HepG2 (cell line): Measurements from ENCODE around the gene C5AR2. TPM values are rescaled to one million over a fixed set of nuclear protein-coding genes. Genes with fewer than 3 reads are reported as not detected.

ENCODE experiments used
- ATAC-seq: fragments of 200-7000 bp; cut with Tn5 transposase; 3 replicates; pipeline ENCODE4 v1.9.1; 2020; ENCODE audit warnings: mild to moderate bottlenecking, moderate library complexity
- BruUV-seq: library from RNA; stranded (reverse); fragments of 400-500 nt; replicated peaks from 2 replicates; lab custom pipeline; 2021; lab: Mats Ljungman, UMichigan
- CTCF ChIA-PET: fragments of 300-600 bp; formaldehyde crosslinking; extraction: SDS; loops from one replicate; lab custom pipeline; 2021; ENCODE audit warnings: low total read pairs, inconsistent platforms, low intra/inter-chr PET ratio; lab: Yijun Ruan, JAX
- POLR2A ChIA-PET: fragments of 350-600 bp; sonication (Branson Sonifier 250); formaldehyde crosslinking; loops from one replicate; lab custom pipeline; 2020; ENCODE audit warnings: antibody characterized with exemption, inconsistent platforms; lab: Yijun Ruan, JAX
- DNase-seq: peaks from one replicate; pipeline ENCODE4 v3.0.0-alpha.2; 2015; ENCODE audit warnings: low spot score
- FAIRE-seq: peaks from 3 replicates; lab custom pipeline; 2011; peaks lifted over from hg19 to GRCh38; lab: Jason Lieb, UNC
- H2AFZ ChIP-seq: one replicate; pipeline ENCODE4 v1.6.1; 2011; ENCODE audit warnings: low read length, inconsistent platforms
- H3K27ac ChIP-seq: fragments of 300-600 bp; 3 replicates; pipeline ENCODE4 v1.8.0; 2011; ENCODE audit warnings: mixed run types, mild to moderate bottlenecking, mixed read lengths, low read length, inconsistent platforms; ENCODE audit not compliant: insufficient read depth; ENCODE audit errors: extremely low read length
- H3K27me3 ChIP-seq, 2 experiments: fragments of 200-600 bp in 1 of 2; 2 replicates in 1 of 2; 3 replicates in 1 of 2; pipeline versions ENCODE4 v1.6.0 to v1.8.0; 2011; ENCODE audit warnings: low read length in 2 of 2, mild to moderate bottlenecking in 2 of 2, moderate library complexity in 2 of 2, inconsistent platforms in 1 of 2; ENCODE audit not compliant: insufficient read depth in 2 of 2, control insufficient read depth in 1 of 2
- H3K36me3 ChIP-seq, 2 experiments: fragments of 200-600 bp in 1 of 2; replicated peaks in 1 of 2; 2 replicates in 1 of 2; 3 replicates in 1 of 2; pipeline versions ENCODE4 v1.5.1 to v1.8.0; 2011; ENCODE audit warnings: low read length in 2 of 2, inconsistent platforms in 1 of 2; ENCODE audit not compliant: insufficient read depth in 2 of 2, control insufficient read depth in 1 of 2
- H3K4me1 ChIP-seq: 2 replicates; pipeline ENCODE4 v1.5.1; 2012; ENCODE audit warnings: low read length, inconsistent platforms; ENCODE audit not compliant: insufficient read depth
- H3K4me2 ChIP-seq: 2 replicates; pipeline ENCODE4 v1.6.0; 2011; ENCODE audit warnings: low read depth, low read length, inconsistent platforms
- H3K4me3 ChIP-seq, 3 experiments: fragments of 200-600 bp in 1 of 3; sonication (generic), shearing (Covaris generic) in 1 of 3; replicated peaks in 1 of 3; 2 replicates each; pipeline ENCODE4 v1.5.1; 2011 to 2016; ENCODE audit warnings: low read length in 3 of 3, inconsistent platforms in 2 of 3, low read depth in 2 of 3, mild to moderate bottlenecking in 2 of 3, control low read depth in 1 of 3, mixed read lengths in 1 of 3; ENCODE audit not compliant: insufficient read depth in 1 of 3
- H3K79me2 ChIP-seq: one replicate; pipeline ENCODE4 v1.6.1; 2011; ENCODE audit warnings: low read length, inconsistent platforms; ENCODE audit not compliant: insufficient read depth
- H3K9ac ChIP-seq: 2 replicates; pipeline ENCODE4 v1.6.0; 2011; ENCODE audit warnings: mild to moderate bottlenecking, low read depth, low read length, inconsistent platforms; ENCODE audit not compliant: insufficient read depth
- H3K9me3 ChIP-seq: 2 replicates; pipeline ENCODE4 v1.5.1; 2012; ENCODE audit warnings: mild to moderate bottlenecking, low read length
- H4K20me1 ChIP-seq: 2 replicates; pipeline ENCODE4 v1.6.0; 2011; ENCODE audit warnings: inconsistent platforms, mild to moderate bottlenecking, low read length, moderate library complexity; ENCODE audit not compliant: insufficient read depth
- CBX5 ChIP-seq: sonication (generic); formaldehyde crosslinking; IDR thresholded peaks from 2 replicates; pipeline ENCODE4 v1.4.0; 2020; ENCODE audit warnings: missing genetic modification reagents, borderline replicate concordance
- NFRKB ChIP-seq: fragments of 450-650 bp; IDR thresholded peaks from 2 replicates; pipeline ENCODE4 v1.6.1; 2017
- POLR2AphosphoS5 ChIP-seq: IDR thresholded peaks from 2 replicates; pipeline ENCODE4 v1.6.1; 2012; ENCODE audit warnings: low read depth, low read length
- RBFOX2 ChIP-seq: fragments of 200-400 bp; formaldehyde crosslinking; IDR thresholded peaks from 2 replicates; pipeline ENCODE4 v1.6.1; 2017; ENCODE audit warnings: low read depth, mild to moderate bottlenecking, low read length
- ZFP82 ChIP-seq: sonication (generic); formaldehyde crosslinking; IDR thresholded peaks from 2 replicates; pipeline ENCODE4 v1.5.1; 2020; ENCODE audit warnings: mild to moderate bottlenecking, missing genetic modification reagents, borderline replicate concordance
- ZIK1 ChIP-seq: sonication (generic); formaldehyde crosslinking; IDR thresholded peaks from 2 replicates; pipeline ENCODE4 v1.5.0; 2020; ENCODE audit warnings: mild to moderate bottlenecking, low read depth, missing genetic modification reagents, borderline replicate concordance
- ZNF17 ChIP-seq: sonication (generic); formaldehyde crosslinking; IDR thresholded peaks from 2 replicates; pipeline ENCODE4 v1.5.0; 2020; ENCODE audit warnings: mild to moderate bottlenecking, missing genetic modification reagents
- ZNF577 ChIP-seq: sonication (generic); formaldehyde crosslinking; IDR thresholded peaks from 2 replicates; pipeline ENCODE4 v1.4.0; 2020; ENCODE audit warnings: mild to moderate bottlenecking, low read depth, missing genetic modification reagents, borderline replicate concordance
- ZNF598 ChIP-seq: sonication (generic); formaldehyde crosslinking; IDR thresholded peaks from 2 replicates; pipeline ENCODE4 v1.5.1; 2020; ENCODE audit warnings: mild to moderate bottlenecking, missing genetic modification reagents, borderline replicate concordance
- whole genome bisulfite sequencing: methylation state at CpG from one replicate; pipeline ENCODE4 v1.1.6; 2017; ENCODE audit warnings: low lambda C conversion rate; 5-methylcytosine and 5-hydroxymethylcytosine counted together
- in situ Hi-C: cut with HindIII; loops from 2 replicates; pipeline ENCODE4 v1.10.0; 2017; ENCODE audit warnings: low pct_unique_long_range_greater_than_20kb; ENCODE audit not compliant: extremely low pct_ligation_motif_present
- intact Hi-C: fragments of 100-400 bp; cut with micrococcal nuclease; formaldehyde crosslinking; loops from one replicate; pipeline ENCODE4 v1.10.0; 2022; ENCODE audit not compliant: unreplicated experiment
- polyA plus RNA-seq, 8 experiments: library from polyadenylated mRNA; depleted of rRNA in 3 of 8; stranded (reverse) in 7 of 8; unstranded in 1 of 8; fragments of >200 nt; fragmentation: Illumina TruSeq in 4 of 8; extraction: Trizol in 4 of 8; gene quantifications; 2 replicates each; pipeline versions ENCODE4 v1.2.1 to v1.2.3, GENCODE V29; 2011 to 2016; ENCODE audit warnings: low read depth in 4 of 8, missing spikeins in 1 of 8, mixed read lengths in 1 of 8; ENCODE audit not compliant: insufficient read depth in 1 of 8
- total RNA-seq, 5 experiments: library from RNA; depleted of rRNA; stranded (reverse); fragments of >200 nt; fragmentation: Illumina TruSeq; extraction: Trizol; gene quantifications; 2 replicates each; pipeline ENCODE4 v1.2.3, GENCODE V29; 2016; ENCODE audit warnings: low read depth in 1 of 5
- TF ChIP-seq, protein P1 (sequence below): sonication (generic); formaldehyde crosslinking; IDR thresholded peaks from 2 replicates; pipeline ENCODE4 v1.5.1; 2020; ENCODE audit warnings: missing genetic modification reagents, mild to moderate bottlenecking, borderline replicate concordance

C5AR2 gene
- total and polyA plus RNA-seq, 2 of the 13 experiments (the other 11 are each of a cell fraction or from before 2014, with no cell fraction given): 0.09 to 0.24 TPM

DNA sequence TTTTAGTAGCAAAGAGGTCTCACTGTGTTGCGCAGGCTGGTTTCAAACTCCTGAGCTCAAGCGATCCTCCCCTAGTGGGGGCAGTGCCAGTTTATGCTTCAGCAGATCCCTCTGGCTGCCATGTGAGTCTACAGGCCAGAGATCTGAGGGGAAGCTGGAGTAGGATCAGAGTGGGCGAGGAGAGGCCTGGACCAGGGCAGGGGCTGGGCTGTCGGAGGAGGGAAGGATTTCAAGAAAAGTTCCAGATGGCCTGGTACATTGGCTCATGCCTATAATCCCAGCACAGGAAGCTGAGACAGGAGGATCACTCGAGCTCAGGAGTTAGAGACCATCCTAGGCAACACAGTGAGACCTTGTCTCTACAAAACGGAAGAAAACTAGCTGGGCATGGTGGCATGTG, 27.0 kb downstream of the C5AR2 start (continued):
- TF ChIP-seq, protein P1, sequence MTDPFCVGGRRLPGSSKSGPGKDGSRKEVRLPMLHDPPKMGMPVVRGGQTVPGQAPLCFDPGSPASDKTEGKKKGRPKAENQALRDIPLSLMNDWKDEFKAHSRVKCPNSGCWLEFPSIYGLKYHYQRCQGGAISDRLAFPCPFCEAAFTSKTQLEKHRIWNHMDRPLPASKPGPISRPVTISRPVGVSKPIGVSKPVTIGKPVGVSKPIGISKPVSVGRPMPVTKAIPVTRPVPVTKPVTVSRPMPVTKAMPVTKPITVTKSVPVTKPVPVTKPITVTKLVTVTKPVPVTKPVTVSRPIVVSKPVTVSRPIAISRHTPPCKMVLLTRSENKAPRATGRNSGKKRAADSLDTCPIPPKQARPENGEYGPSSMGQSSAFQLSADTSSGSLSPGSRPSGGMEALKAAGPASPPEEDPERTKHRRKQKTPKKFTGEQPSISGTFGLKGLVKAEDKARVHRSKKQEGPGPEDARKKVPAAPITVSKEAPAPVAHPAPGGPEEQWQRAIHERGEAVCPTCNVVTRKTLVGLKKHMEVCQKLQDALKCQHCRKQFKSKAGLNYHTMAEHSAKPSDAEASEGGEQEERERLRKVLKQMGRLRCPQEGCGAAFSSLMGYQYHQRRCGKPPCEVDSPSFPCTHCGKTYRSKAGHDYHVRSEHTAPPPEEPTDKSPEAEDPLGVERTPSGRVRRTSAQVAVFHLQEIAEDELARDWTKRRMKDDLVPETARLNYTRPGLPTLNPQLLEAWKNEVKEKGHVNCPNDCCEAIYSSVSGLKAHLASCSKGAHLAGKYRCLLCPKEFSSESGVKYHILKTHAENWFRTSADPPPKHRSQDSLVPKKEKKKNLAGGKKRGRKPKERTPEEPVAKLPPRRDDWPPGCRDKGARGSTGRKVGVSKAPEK (CRISPR knock-in tag): no peak
- TF ChIP-seq ZFP82 (CRISPR knock-in tag): no peak
- TF ChIP-seq CBX5: no peak
- TF ChIP-seq ZNF17: no peak
- TF ChIP-seq POLR2AphosphoS5: no peak
- TF ChIP-seq NFRKB: no peak
- TF ChIP-seq ZNF577 (CRISPR knock-in tag): no peak
- no peak for TF ChIP-seq ZIK1 (CRISPR knock-in tag)

DNA sequence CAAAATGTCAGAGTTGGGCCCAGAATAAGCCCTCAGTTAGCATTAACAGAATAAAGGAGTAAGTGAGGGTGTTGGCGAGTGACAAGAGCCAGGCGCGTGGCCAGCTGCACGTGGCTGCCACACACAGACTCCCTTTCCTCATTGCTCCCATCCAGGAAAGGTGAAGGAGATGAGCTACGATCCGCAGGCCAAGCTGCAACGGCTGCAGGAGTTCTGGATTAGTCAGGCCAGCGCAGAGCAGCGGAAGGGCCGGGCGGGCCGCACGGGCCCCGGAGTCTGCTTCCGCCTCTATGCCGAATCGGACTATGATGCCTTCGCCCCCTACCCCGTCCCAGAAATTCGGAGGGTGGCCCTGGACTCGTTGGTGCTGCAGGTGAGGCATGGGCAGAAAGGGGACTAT, 30.3 kb downstream of the C5AR2 start:
- H3K4me1 ChIP-seq: no peaks in the 10 kb centered on the region
- intact Hi-C loops (no loop called here), in situ Hi-C loops (no loop called here)
- no peak for TF ChIP-seq ZNF598 (CRISPR knock-in tag)
- TF ChIP-seq RBFOX2: 0 out of 2 replicates have a peak, but pooled peaks have one; percentile 27
- H3K4me2 ChIP-seq: no peak overlapping the region
- no TSS peak for BruUV-seq
- POLR2A ChIA-PET: interaction anchor here (0.6 kb wide), 1 partner anchor 88 kb away, joined by 4 read pairs; no protein-coding TSS in a partner anchor
- no peak overlapping the region for H3K9ac ChIP-seq
- DNase-seq: no peak
- no peak overlapping the region for H3K27ac ChIP-seq
- FAIRE-seq: no peak
- no peak overlapping the region for H3K4me3 ChIP-seq
- H4K20me1 ChIP-seq: 0 out of 2 replicates have a peak, but pooled peaks cover 6% of the 10 kb centered on the region
- H2AFZ ChIP-seq: no peak overlapping the region
- CTCF ChIA-PET: no interaction called here
- 97% methylated on average over 20 of the region's 21 CpGs for WGBS
- H3K9me3 ChIP-seq: no peaks in the 10 kb centered on the region
- no peaks in the 10 kb centered on the region for H3K79me2 ChIP-seq
- H3K27me3 ChIP-seq: no peaks in the 10 kb centered on the region
- peaks cover 36 to 68% of the 10 kb centered on the region in 2 experiments for H3K36me3 ChIP-seq
- no peak for ATAC-seq
